NCI-H446 (cell line): ENCODE measurements around the gene SETBP1.

Experiments used
- DNase-seq, 2 experiments: peaks; one replicate each; lab custom pipeline; 2025; lab: John Stamatoyannopoulos, UW

The SETBP1 gene

DNA sequence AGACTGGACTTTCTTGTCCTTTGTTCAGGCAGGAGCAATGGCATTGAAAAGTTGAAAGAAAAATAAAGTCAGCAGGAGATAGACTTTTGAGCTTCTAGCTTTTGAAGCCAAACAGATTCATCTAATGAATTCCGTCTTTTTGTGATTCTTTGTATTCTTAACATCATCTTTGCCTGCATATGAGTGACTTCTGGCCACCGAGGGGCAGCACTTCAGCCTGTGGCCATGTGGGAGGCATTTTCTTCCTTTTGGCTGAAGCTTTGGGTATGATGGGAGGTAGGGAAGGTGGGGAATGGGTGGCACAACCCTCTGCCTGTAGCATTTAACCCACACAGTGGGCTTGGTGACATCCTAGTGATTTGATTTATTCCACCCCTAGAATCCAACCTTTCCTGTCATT, 220.6 kb downstream of the SETBP1 start:
- DNase-seq = no peak

DNA sequence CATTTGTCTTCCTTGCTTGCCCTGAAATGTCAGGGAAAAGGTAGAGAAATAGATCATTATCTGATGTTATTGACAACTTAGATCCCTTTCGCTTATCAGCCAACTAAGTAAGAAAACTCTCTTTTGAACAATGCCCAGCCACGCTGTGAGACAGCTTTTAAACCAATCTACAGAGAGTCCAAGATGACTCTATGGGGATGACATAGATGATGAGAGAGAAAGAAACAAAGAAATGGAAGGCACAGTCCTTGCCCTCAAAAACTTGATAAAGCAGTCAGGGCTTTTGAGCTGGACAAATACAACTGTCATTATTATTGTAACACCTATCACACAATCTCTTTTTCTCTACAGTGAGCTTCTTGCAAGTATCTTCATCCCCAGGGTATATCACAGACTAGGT, 222.6 kb downstream of the SETBP1 start:
- no peak for DNase-seq

DNA sequence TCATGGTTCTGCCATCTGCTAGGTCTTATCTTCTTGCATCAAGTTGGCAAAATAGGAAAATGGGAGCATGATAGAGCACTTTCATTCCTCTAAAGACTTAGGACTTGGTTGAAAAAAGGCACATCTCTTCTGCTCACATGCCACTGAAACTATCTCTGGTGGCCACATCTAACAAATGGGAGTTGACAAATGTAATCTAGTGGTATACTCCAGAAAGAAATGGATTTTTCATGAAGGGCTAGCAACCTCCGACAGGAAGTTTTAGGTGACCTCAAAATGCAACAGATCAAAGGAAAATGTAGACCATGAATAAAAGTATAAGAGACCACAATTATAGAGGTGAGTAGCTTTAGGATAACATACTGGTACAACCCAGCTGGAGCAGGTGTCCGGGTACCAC, 224.1 kb downstream of the SETBP1 start:
- no peak for DNase-seq

DNA sequence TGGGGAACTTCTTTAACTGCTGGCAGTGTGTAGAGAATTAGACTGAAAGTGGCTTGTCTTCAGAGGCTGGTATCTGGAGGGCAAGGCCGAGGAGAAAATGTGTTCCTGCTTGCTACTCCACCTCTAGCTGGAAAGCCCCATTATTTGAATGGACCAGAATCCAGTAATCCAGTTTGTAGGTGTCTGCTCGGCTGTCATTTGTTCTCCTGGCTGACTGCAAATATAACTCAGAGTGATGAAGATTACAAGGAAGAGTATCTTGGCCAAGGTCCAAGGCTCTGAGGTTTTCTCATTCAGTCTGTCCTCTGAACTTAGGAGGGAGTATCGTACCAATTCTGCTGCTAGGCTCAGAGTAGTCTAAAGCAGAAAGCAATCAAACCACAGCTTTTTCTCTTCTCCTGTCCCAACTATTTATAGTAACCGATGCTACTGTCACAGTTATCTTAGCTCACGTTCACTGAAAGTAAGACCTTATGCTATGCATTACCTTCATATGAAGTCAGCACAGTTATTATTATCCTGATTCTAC, 228.6 kb downstream of the SETBP1 start:
- DNase-seq = no peak

DNA sequence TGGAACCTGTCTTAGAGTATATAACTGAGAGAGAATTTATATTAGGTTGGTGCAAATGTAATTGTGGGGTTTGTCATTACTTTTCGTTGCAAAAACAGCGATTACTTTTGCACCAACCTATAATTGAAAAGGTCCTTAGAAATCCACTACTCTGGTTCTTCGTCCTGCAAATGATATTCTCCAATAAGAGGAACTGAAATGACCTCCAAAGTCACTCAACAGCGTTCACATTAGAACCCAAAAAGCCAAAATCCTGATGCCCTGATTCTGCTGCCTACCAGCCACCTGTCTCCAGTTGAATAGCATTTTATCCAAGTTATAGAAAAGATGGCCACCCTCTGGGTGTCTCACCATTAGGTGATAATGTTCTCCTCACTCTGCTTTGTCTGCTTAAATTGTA, 230.6 kb downstream of the SETBP1 start:
- DNase-seq = no peak

DNA sequence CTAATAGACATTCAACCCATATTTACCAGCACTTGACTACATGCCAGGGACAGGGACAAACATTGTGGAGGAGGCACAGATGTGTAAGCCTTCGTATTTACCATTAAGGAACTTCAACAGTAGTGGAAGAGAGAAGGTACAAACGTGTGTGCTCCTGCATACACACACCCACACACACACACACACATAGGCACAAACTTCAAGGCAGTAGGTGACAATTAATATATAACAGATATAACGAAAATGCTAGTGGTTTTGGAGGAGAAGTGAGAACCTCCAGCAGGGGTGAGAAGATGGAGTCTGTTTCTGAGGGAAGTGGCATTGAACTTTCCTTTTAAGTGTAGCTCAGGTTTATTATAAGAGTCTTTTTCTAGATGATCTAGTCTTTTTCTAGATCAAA, 231.1 kb downstream of the SETBP1 start:
- no peak for DNase-seq

DNA sequence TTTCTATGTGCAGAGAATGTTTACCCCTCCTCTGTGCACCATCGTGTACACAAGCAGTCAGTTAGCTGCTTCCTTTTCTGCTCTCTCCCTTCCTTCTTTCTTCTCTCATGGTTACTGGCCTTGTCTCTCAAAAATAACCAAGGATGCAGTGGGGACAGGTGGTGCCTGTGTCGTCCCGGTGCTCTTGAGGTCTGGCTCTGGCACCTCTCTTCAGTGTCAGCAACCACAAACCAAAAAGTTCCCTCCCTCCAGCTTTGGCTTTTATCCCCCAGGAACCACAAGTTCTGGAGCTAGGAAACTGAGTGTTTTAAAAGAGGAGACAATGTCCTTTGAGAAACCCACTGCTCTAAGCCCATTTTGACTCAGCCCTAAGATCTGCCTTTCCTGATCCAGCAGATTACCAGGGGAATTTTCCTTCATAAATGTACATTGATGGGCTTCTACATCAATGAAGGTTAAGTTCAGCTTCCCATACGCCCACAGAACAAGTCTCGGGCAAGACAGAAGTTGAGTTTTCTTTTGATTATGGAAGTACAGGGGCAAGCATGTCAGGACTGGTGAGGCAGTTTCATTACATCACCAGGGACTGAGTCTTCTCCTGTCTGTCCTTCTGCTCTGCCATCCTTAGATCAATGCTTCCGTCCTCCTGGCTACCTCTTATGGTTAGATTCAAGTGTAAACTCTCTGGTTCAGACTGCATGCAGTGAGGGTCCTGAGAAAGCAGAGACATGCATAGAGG, 232.2 kb downstream of the SETBP1 start:
- DNase-seq = no peak

DNA sequence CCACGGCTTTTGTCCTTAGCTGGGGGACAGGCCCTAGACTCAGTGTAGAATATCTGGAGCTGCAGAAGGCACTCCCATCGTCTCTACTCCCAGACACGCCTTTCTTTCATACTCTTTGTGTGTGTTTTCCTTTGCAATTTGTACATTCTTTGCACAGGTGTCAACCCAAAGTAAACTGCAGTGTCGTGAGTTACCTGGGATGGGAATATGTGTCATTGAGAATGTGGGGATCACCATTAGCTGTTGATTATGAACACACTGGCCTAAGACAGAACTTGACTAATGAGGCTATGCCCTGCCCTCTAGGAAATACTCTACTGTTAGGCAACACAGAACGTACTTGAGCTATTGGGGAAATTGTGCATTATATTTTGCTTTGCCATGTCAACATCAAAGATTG, 233.3 kb downstream of the SETBP1 start:
- no peak for DNase-seq

DNA sequence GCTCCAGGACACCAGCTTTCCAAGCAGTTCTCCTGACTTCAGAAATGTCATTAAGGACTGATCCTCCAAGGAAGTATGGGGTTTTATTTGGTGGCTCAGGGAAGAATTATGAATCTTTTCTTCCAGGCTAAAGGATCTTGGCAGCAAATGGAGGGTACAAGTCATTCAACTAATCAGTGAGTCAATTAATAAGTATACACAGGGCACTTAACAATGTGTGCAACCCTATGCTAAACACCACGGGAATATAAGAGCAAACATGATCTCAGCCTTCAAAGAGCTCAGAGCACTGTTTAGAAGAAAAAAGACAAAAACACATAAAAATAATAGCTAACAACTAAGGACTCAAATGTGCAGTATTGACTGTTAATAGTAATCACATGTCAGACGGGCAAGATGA, 234.5 kb downstream of the SETBP1 start:
- DNase-seq = no peak

DNA sequence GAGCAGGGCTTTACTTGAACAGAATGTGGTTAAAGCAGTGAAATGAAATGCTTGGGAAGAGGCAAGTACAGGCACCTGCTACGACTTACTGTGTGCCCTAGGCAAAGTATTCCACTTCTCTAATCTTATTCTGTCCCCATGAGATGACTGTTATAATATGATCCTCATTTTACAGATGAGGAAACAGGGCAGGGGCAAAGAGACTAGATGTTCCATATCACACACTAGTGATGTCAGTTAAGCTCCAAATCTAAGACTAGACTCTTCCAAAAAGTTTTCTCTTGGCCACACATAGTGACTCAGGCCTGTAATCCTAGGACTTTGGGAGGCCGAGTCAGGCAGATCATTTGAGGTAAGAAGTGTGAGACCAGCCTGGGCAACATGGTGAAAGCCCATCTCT, 235.0 kb downstream of the SETBP1 start:
- no peak for DNase-seq

DNA sequence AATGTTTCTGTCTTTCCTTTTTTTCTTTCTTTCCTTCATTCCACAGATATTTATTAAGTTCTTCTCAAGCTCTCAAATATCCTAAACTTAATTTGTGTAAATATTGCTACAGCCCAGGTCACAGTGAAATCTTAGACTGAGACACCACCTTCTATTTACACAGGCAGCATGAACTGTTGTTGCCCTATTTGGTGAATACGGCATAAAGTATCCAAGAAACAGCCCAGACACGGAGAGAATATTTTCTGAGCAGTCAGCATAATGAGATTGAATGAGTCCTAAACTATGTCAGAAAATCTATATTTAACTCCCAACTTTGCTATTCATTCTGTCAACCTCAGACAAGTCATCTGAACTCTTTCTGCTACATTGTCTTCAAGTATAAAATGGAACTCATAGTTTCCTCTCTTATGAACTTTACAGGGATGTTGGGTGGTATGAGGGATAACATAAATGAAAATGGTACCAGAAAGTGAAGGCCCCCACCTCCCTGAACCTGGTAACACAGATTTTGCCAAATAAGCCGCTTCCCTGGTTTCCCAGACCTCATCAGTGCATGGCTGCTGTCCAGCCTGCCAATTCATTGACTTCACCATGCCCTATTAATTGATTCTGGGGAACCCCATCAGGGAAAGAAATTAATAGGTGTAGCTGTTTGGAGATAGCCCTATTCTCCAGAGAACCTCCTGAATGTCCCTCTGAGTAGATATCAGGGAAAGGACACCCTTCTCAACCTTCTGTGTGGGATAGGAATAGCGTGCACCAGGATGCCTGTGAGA, 235.9 kb downstream of the SETBP1 start:
- no peak for DNase-seq

DNA sequence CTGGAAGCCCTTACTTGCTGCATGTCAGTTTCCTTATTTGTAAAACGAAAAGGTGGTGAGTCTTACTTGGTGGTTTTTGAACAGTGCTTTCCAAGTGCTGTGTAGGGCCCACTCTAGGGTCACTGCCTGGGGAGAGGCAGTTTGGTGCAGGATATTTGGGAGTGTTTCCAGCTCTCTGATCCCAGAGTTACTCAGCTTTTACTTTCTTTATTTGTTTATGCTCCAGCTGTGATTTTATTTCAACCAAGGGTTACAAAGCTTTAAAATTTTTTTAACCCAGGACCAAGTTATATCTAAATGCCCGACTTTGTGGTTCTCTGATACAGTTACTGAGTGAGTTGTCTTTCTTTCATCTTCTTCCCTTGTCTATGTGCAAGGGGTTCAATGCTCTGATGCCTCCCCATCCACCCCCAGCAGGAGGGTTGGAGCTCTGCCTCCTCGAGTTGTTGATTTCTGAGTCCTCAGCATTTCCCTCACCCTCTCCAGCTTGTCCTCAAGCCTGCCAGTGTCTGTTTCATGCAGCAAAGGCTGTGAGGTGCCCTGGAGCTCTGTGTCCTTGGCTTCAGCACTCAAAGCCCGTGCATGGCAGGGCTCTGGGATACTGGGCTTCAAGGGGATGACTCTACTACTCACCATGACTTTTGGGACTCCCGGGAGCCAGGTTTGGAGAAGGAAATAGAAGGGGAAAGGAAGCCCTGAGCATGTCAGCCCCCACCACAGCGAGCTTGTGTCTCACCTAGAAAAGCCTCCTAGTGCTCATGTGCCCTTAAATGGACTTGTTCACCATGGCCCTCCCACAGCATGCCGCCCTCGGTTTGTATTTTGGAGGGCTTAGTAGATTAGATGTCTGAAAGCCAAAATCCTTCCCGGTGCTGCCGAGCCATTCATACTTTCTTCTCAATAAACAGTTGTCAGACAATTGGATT, 236.8 kb downstream of the SETBP1 start:
- no peak for DNase-seq

DNA sequence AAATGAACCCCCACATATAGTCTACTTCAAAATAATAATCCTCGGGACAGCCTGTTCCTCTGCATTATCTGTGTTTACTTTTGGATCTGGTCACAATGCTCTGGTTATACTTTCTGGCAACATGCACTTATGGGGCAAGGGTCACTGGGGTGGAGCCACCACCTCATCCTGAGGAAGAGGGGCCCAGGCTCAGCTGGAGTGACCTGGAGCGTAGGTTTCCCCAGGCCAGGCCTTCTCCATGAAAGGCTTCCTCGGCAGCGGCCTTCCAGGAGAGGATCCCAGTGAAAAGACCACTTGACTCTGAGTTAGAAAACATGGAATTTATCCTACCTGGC, 237.4 kb downstream of the SETBP1 start:
- no peak for DNase-seq

DNA sequence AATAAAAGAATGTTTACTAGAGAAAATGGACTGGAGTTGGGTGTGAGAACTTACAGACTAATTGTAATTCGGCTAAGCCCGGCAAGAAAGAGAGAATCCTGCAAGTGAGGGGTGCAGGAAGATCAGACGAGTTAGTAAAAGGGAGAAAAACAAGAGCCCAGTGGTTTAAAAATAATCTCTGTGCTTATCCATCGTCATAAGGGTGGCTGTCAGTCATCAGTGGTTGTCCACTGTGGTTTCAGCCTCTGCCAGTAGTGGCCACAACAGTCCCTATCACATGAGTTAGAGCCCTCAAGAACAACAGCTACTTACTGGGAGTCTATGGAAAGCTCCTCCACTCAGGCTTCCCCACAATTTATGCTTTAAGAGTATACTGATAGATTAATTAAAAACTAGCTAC, 239.8 kb downstream of the SETBP1 start:
- DNase-seq = no peak

DNA sequence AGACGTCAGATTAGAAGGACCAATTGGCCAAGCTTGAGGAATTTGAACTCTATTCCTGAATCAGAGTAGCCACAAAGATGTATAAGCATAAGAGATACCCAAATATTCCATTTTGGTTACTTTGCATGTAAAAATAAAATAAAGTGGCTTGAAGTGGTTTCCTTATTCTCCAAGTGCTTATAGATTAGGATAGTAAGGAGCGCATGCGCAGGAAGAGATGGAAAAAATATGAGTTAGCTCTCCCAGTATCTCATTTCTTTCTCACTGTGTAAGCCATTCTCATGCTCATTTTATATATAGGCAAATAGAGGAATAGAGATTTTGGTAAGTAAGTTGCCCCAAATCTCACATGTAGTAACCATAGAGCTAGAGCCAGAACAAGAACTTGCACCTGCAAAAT, 241.3 kb downstream of the SETBP1 start:
- no peak for DNase-seq

DNA sequence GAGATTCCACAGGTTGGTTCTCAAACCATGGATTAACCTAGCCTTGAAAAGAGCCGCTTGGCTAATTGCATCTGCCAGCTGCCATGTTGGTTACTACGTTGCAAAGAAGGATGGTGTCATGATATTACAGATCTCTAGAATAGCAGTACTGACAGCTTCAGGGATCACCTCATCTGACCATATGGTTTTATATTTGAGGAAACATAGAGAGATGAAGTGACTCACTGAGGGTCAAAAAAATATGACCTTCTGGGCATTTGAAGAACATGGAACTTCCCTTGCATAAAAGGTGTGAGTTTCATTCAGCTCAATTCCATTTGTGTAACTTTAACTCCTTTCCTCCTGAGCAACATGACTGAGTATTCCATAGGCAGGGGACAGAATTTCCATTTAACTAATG, 242.3 kb downstream of the SETBP1 start:
- DNase-seq = no peak

DNA sequence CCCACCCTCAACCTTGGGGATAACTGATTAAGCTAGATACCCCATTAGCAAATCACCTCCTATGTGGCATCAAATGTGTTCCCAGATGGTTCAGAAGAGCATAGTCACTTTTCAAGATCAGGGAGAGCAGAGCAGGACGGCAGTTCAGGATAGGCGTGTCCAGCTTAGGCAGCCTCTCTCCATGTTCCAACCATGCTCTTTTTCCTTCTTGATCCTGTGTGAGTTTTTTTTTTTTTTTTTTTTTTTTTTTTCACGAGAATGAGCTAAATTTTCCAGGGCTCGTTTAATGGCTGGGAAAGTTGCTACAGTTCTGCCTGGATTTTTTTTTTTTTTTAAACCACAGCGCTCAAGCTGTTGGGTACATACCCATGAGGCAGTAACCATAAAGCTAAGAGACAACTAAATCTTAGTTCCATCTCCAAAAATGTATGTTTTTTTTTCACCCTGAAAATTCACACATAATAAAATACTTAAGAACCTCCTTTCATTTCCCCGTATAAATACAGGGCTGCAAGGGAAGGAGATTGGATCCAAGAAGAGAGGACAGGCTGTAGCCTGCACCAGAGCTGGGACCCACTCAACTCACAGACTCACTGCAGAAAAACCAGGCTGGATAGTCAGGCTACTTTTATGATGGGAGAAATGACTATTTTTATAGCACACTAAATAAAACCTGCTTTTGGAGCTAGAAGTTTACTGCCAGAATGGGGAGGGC, 244.3 kb downstream of the SETBP1 start:
- no peak for DNase-seq

DNA sequence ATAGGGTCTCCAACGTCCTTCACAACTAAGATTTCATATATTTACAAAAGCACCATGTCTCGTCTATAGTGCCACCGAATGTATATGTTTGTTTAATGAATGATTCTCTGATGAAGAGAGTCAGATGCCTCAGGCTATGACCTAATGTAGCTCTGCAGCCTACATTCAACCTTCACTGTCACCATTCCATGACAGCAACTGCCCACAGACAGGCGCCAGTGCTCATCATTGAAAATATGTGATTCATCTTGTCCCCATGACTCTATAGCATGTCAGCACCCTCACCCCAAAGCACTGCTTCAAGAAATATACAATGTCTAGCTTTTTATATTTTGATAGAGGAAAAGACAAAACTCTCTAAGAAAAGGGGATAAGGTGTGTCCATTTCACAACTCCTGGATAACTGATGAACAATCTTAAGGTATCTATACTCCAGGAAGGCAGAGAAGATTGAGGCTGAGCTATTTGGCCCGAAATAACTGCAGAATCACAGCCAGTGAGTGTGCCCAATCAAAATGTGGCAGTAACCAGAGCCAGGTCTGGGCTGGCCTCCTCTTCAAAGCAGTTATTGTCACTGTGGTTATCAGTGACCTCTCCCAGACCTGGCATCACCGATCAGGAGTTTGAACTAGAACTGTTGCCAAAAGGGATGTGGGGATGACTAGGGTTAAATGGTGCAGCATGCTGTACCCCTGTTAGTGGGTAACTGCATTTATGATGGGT, 246.6 kb downstream of the SETBP1 start:
- DNase-seq = no peak

DNA sequence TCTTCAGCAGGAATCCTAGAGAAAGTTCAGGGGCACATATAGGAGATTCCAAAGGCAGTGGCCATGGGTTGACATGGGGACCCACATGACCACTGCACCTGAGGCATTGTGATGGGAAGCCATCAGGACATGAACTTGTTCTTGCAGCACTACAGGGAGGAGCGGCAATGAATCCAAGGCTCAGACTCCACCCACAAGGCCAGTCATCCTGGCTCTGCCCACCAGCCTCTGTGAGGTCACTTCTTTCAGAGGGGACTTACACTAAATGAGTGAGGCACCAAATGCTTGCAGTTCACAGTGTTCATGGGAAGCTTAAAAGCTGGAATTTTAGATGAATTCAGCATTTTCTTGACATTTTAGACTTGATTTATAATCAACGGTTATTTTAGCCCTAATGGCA, 254.2 kb downstream of the SETBP1 start:
- DNase-seq = no peak

DNA sequence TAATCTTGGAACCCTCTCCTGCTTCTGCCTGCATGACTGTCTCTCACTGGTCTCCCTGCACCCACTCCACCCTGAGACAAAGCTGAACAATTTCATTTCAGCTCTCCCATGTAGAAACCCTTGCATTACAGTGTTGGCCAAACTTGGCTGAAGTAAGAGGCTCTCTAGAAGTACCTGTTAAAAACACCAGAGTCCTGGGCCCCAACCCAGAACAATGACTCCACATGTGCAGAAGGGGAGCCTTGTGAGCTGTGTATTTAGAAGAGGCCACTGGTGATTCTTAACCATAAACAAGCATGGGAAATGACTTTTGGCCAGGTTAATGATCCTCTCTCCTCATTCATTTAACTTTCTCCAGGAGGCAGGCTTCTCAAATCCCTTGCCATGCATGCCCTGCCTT, 254.8 kb downstream of the SETBP1 start:
- no peak for DNase-seq

DNA sequence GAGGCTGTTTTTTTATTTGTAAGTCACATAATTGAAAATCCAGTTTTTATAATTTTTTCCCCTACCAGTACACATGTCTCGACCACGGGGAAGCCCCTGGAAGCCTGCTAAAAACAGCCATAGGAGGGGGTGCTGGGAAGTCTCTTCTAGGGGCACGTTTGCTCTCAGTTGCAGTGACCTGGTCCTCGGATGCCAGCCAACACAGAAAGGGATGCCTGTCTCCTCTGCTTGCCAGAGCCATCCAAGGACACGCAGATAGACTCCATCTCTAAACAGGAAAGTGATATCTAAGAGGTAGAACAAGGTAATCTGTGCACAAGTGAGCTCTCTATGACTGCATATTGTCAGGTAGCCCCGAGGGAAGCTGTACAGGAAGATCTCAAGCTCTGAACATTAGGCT, 255.8 kb downstream of the SETBP1 start:
- DNase-seq = no peak
